Umbilical cord (tissue), 2 donors: Measurements from ENCODE around the gene AGPAT1. TPM values are rescaled to one million over a fixed set of nuclear protein-coding genes. Genes with fewer than 3 reads are reported as not detected.
"Not testable (repeated sequence)": the region's sequence is repeated elsewhere in the genome, so short reads cannot be mapped to it uniquely, and the experiment has no call there.

ENCODE experiments used
- DNase-seq: peaks from one replicate; pipeline ENCODE4 v3.0.0-alpha.2; 2015; ENCODE audit warnings: low spot score
- total RNA-seq: library from RNA; depleted of rRNA; stranded (reverse); fragments of >200 nt; gene quantifications from one replicate; pipeline ENCODE4 v1.2.3, GENCODE V29; 2014; ENCODE audit warnings: low replicate concordance; ENCODE audit not compliant: insufficient read depth

AGPAT1 gene
- total RNA-seq, result 11.1 TPM

GRCh38 chr6:32175711-32176475 is at the start of gene AGPAT1:
TSS of gene AGPAT1 (minus strand) at chr6:32176084. CDS start at chr6:32171496, 4,588 bp downstream.
- peak; percentile 98 for DNase-seq

- DNase-seq, result no peak
Observed at GRCh38 chr6:32224696-32225095, 48.8 kb upstream of the AGPAT1 start.

- DNase-seq, result no peak
Observed at GRCh38 chr6:32223258-32224235, 47.7 kb upstream of the AGPAT1 start, which contains the start of gene NOTCH4. TSS of gene NOTCH4 (minus strand) at chr6:32224067. CDS start at chr6:32223928, 139 bp downstream.

GRCh38 chr6:32222333-32223230 is 46.7 kb upstream of the AGPAT1 start:
- no peak for DNase-seq

GRCh38 chr6:32220021-32220420 is 44.1 kb upstream of the AGPAT1 start:
- no peak for DNase-seq

GRCh38 chr6:32218167-32218566 is 42.3 kb upstream of the AGPAT1 start:
- DNase-seq, result no peak

GRCh38 chr6:32216998-32217397 is 41.1 kb upstream of the AGPAT1 start:
- no peak for DNase-seq

- no peak for DNase-seq
Observed at GRCh38 chr6:32216285-32216684, 40.4 kb upstream of the AGPAT1 start.

GRCh38 chr6:32215617-32216016 is 39.7 kb upstream of the AGPAT1 start:
- no peak for DNase-seq

- DNase-seq, result no peak
Observed at GRCh38 chr6:32214126-32214525, 38.2 kb upstream of the AGPAT1 start.

GRCh38 chr6:32213649-32214048 is 37.8 kb upstream of the AGPAT1 start:
- DNase-seq, result no peak

GRCh38 chr6:32212076-32212760 is 36.3 kb upstream of the AGPAT1 start:
- DNase-seq, result no peak

- DNase-seq, result not testable (repeated sequence)
Observed at GRCh38 chr6:32211432-32211831, 35.5 kb upstream of the AGPAT1 start.

GRCh38 chr6:32210191-32210601 is 34.3 kb upstream of the AGPAT1 start:
- no peak for DNase-seq

GRCh38 chr6:32208996-32209395 is 33.1 kb upstream of the AGPAT1 start:
- no peak for DNase-seq

- no peak for DNase-seq
Observed at GRCh38 chr6:32204268-32204715, 28.4 kb upstream of the AGPAT1 start.

GRCh38 chr6:32203426-32204267 is 27.8 kb upstream of the AGPAT1 start:
- no peak for DNase-seq

GRCh38 chr6:32202186-32202585 is 26.3 kb upstream of the AGPAT1 start:
- DNase-seq, result no peak

- no peak for DNase-seq
Observed at GRCh38 chr6:32200711-32201475, 25.0 kb upstream of the AGPAT1 start.
